ENCODE results near the gene HAAO. TPM values are rescaled to one million over a fixed set of nuclear protein-coding genes. Genes with fewer than 3 reads are reported as not detected.
A peak's percentile ranks its signal among the peaks of the same experiment; 100 is the strongest.

Gene HAAO
- polyA plus RNA-seq, 2 donors, result 3.0 to 6.9 TPM

GRCh38 chr2:42830922-42831574, 38.7 kb upstream of the HAAO start:
- H3K27me3 ChIP-seq (ENCODE audit: control insufficient read depth in 1 of 2, insufficient read depth in 2 of 2, low read length in 2 of 2), result no peaks in the 10 kb centered on the region
- H3K4me1 ChIP-seq (ENCODE audit: control insufficient read depth in 2 of 2, insufficient read depth in 2 of 2, low read length in 1 of 2), result peaks cover 3 to 17% of the 10 kb centered on the region in 2 donors
- H3K36me3 ChIP-seq (ENCODE audit: control insufficient read depth in 2 of 2, insufficient read depth in 2 of 2, low read length in 1 of 2), result no peaks in the 10 kb centered on the region
- 88 to 89% methylated on average over 6 of the region's 6 CpGs for WGBS, 2 donors
- H3K27ac ChIP-seq (ENCODE audit: low read depth in 2 of 2, low read length in 1 of 2), result no peak overlapping the region
- H3K9me3 ChIP-seq (ENCODE audit: control insufficient read depth in 2 of 2, insufficient read depth in 1 of 2, low read depth in 1 of 2, low read length in 1 of 2), result no peaks in the 10 kb centered on the region
- H3K4me3 ChIP-seq (ENCODE audit: low read depth in 1 of 2, low read length in 2 of 2), result no peak overlapping the region

GRCh38 chr2:42829671-42830440, 37.5 kb upstream of the HAAO start:
- Histone ChIP-seq H3K4me3 (ENCODE audit: low read depth in 1 of 2, low read length in 2 of 2) (no peak overlapping the region), H3K27me3 (ENCODE audit: control insufficient read depth in 1 of 2, insufficient read depth in 2 of 2, low read length in 2 of 2) (no peaks in the 10 kb centered on the region), H3K36me3 (ENCODE audit: control insufficient read depth in 2 of 2, insufficient read depth in 2 of 2, low read length in 1 of 2) (no peaks in the 10 kb centered on the region), H3K4me1 (ENCODE audit: control insufficient read depth in 2 of 2, insufficient read depth in 2 of 2, low read length in 1 of 2) (peaks cover 3 to 17% of the 10 kb centered on the region in 2 donors), H3K9me3 (ENCODE audit: control insufficient read depth in 2 of 2, insufficient read depth in 1 of 2, low read depth in 1 of 2, low read length in 1 of 2) (no peaks in the 10 kb centered on the region), H3K27ac (ENCODE audit: low read depth in 2 of 2, low read length in 1 of 2) (peak overlapping the region; percentile 60 to 84)
- 43 to 59% methylated on average over 4 of the region's 4 CpGs for WGBS, 2 donors

GRCh38 chr2:42828487-42829425, 36.4 kb upstream of the HAAO start:
- no peaks in the 10 kb centered on the region for H3K36me3 ChIP-seq (ENCODE audit: control insufficient read depth in 2 of 2, insufficient read depth in 2 of 2, low read length in 1 of 2)
- H3K4me3 ChIP-seq (ENCODE audit: low read depth in 1 of 2, low read length in 2 of 2), result no peak overlapping the region
- H3K4me1 ChIP-seq (ENCODE audit: control insufficient read depth in 2 of 2, insufficient read depth in 2 of 2, low read length in 1 of 2), result peaks cover 5 to 17% of the 10 kb centered on the region in 2 donors
- H3K27me3 ChIP-seq (ENCODE audit: control insufficient read depth in 1 of 2, insufficient read depth in 2 of 2, low read length in 2 of 2), result no peaks in the 10 kb centered on the region
- no peaks in the 10 kb centered on the region for H3K9me3 ChIP-seq (ENCODE audit: control insufficient read depth in 2 of 2, insufficient read depth in 1 of 2, low read depth in 1 of 2, low read length in 1 of 2)
- WGBS, 2 donors, result 26 to 28% methylated on average over 12 of the region's 12 CpGs
- H3K27ac ChIP-seq (ENCODE audit: low read depth in 2 of 2, low read length in 1 of 2), result peak overlapping the region; percentile 58 to 64

GRCh38 chr2:42827647-42828486, 35.5 kb upstream of the HAAO start:
- H3K4me3 ChIP-seq (ENCODE audit: low read depth in 1 of 2, low read length in 2 of 2), result peak overlapping the region in 1 of 2 donors; percentile 18
- no peaks in the 10 kb centered on the region for H3K27me3 ChIP-seq (ENCODE audit: control insufficient read depth in 1 of 2, insufficient read depth in 2 of 2, low read length in 2 of 2)
- H3K27ac ChIP-seq (ENCODE audit: low read depth in 2 of 2, low read length in 1 of 2), result peak overlapping the region in 1 of 2 donors; percentile 33
- H3K9me3 ChIP-seq (ENCODE audit: control insufficient read depth in 2 of 2, insufficient read depth in 1 of 2, low read depth in 1 of 2, low read length in 1 of 2), result no peaks in the 10 kb centered on the region
- WGBS, 2 donors, result 26 to 27% methylated on average over 47 of the region's 47 CpGs
- H3K36me3 ChIP-seq (ENCODE audit: control insufficient read depth in 2 of 2, insufficient read depth in 2 of 2, low read length in 1 of 2), result no peaks in the 10 kb centered on the region
- H3K4me1 ChIP-seq (ENCODE audit: control insufficient read depth in 2 of 2, insufficient read depth in 2 of 2, low read length in 1 of 2), result peaks cover 7 to 17% of the 10 kb centered on the region in 2 donors

GRCh38 chr2:42826231-42826630, 33.8 kb upstream of the HAAO start:
- WGBS, 2 donors, result 56 to 65% methylated on average over 5 of the region's 5 CpGs
- Histone ChIP-seq H3K4me1 (ENCODE audit: control insufficient read depth in 2 of 2, insufficient read depth in 2 of 2, low read length in 1 of 2) (peaks cover 7 to 17% of the 10 kb centered on the region in 2 donors), H3K27ac (ENCODE audit: low read depth in 2 of 2, low read length in 1 of 2) (no peak overlapping the region), H3K36me3 (ENCODE audit: control insufficient read depth in 2 of 2, insufficient read depth in 2 of 2, low read length in 1 of 2) (no peaks in the 10 kb centered on the region), H3K27me3 (ENCODE audit: control insufficient read depth in 1 of 2, insufficient read depth in 2 of 2, low read length in 2 of 2) (no peaks in the 10 kb centered on the region), H3K4me3 (ENCODE audit: low read depth in 1 of 2, low read length in 2 of 2) (no peak overlapping the region), H3K9me3 (ENCODE audit: control insufficient read depth in 2 of 2, insufficient read depth in 1 of 2, low read depth in 1 of 2, low read length in 1 of 2) (no peaks in the 10 kb centered on the region)

GRCh38 chr2:42824454-42824807, 32.0 kb upstream of the HAAO start:
- no peak overlapping the region for H3K27ac ChIP-seq (ENCODE audit: low read depth in 2 of 2, low read length in 1 of 2)
- no peaks in the 10 kb centered on the region for H3K36me3 ChIP-seq (ENCODE audit: control insufficient read depth in 2 of 2, insufficient read depth in 2 of 2, low read length in 1 of 2)
- no peak overlapping the region for H3K4me3 ChIP-seq (ENCODE audit: low read depth in 1 of 2, low read length in 2 of 2)
- H3K9me3 ChIP-seq (ENCODE audit: control insufficient read depth in 2 of 2, insufficient read depth in 1 of 2, low read depth in 1 of 2, low read length in 1 of 2), result no peaks in the 10 kb centered on the region
- no peaks in the 10 kb centered on the region for H3K27me3 ChIP-seq (ENCODE audit: control insufficient read depth in 1 of 2, insufficient read depth in 2 of 2, low read length in 2 of 2)
- 77 to 86% methylated on average over 2 of the region's 2 CpGs for WGBS, 2 donors
- H3K4me1 ChIP-seq (ENCODE audit: control insufficient read depth in 2 of 2, insufficient read depth in 2 of 2, low read length in 1 of 2), result peaks cover 4 to 10% of the 10 kb centered on the region in 2 donors

- H3K36me3 ChIP-seq (ENCODE audit: control insufficient read depth in 2 of 2, insufficient read depth in 2 of 2, low read length in 1 of 2), result no peaks in the 10 kb centered on the region
- no peak overlapping the region for H3K4me3 ChIP-seq (ENCODE audit: low read depth in 1 of 2, low read length in 2 of 2)
- no peak overlapping the region for H3K27ac ChIP-seq (ENCODE audit: low read depth in 2 of 2, low read length in 1 of 2)
- peaks cover 4 to 10% of the 10 kb centered on the region in 2 donors for H3K4me1 ChIP-seq (ENCODE audit: control insufficient read depth in 2 of 2, insufficient read depth in 2 of 2, low read length in 1 of 2)
- no peaks in the 10 kb centered on the region for H3K27me3 ChIP-seq (ENCODE audit: control insufficient read depth in 1 of 2, insufficient read depth in 2 of 2, low read length in 2 of 2)
- 64 to 69% methylated on average over 11 of the region's 11 CpGs for WGBS, 2 donors
- H3K9me3 ChIP-seq (ENCODE audit: control insufficient read depth in 2 of 2, insufficient read depth in 1 of 2, low read depth in 1 of 2, low read length in 1 of 2), result no peaks in the 10 kb centered on the region
Measured at GRCh38 chr2:42823744-42824453, 31.5 kb upstream of the HAAO start.

GRCh38 chr2:42819160-42819559, 26.8 kb upstream of the HAAO start:
- H3K27ac ChIP-seq (ENCODE audit: low read depth in 2 of 2, low read length in 1 of 2), result no peak overlapping the region
- peaks cover 0 to 4% of the 10 kb centered on the region in 2 donors for H3K4me1 ChIP-seq (ENCODE audit: control insufficient read depth in 2 of 2, insufficient read depth in 2 of 2, low read length in 1 of 2)
- no peak overlapping the region for H3K4me3 ChIP-seq (ENCODE audit: low read depth in 1 of 2, low read length in 2 of 2)
- WGBS, 2 donors, result 76 to 90% methylated on average over 2 of the region's 2 CpGs
- no peaks in the 10 kb centered on the region for H3K27me3 ChIP-seq (ENCODE audit: control insufficient read depth in 1 of 2, insufficient read depth in 2 of 2, low read length in 2 of 2)
- H3K36me3 ChIP-seq (ENCODE audit: control insufficient read depth in 2 of 2, insufficient read depth in 2 of 2, low read length in 1 of 2), result no peaks in the 10 kb centered on the region
- H3K9me3 ChIP-seq (ENCODE audit: control insufficient read depth in 2 of 2, insufficient read depth in 1 of 2, low read depth in 1 of 2, low read length in 1 of 2), result no peaks in the 10 kb centered on the region

All from esophagus (tissue), 2 donors.